ENCODE measurements around the gene SLC33A1.
"Not testable (repeated sequence)": the region's sequence is repeated elsewhere in the genome, so short reads cannot be mapped to it uniquely, and the experiment has no call there.

The SLC33A1 gene

GRCh38 chr3:155859859-155860258 lies 5.6 kb upstream of the SLC33A1 start:
- DNase-seq, result no peak
- H3K27ac ChIP-seq (ENCODE audit: low read length), result no peak overlapping the region
- no peaks in the 10 kb centered on the region for H3K27me3 ChIP-seq (ENCODE audit: insufficient read depth, low read length, poor library complexity)
- no peaks in the 10 kb centered on the region for H3K79me2 ChIP-seq (ENCODE audit: insufficient read depth, low read length)
- H4K20me1 ChIP-seq (ENCODE audit: insufficient read depth, low read length), result no peaks in the 10 kb centered on the region
- no peak overlapping the region for H2AFZ ChIP-seq (ENCODE audit: low read depth, low read length)
- no peak overlapping the region for H3K4me2 ChIP-seq (ENCODE audit: insufficient read depth, low read length)
- no peak overlapping the region for H3K4me3 ChIP-seq (ENCODE audit: low read depth in 1 of 2, low read length in 2 of 2)
- peak; percentile 47 for TF ChIP-seq CTCF (IDR thresholded peaks at IDR 0.05; ENCODE audit: borderline replicate concordance, extremely low read depth, low read length, poor library complexity, severe bottlenecking)
- no peak for TF ChIP-seq EZH2 (IDR thresholded peaks at IDR 0.05; ENCODE audit: borderline replicate concordance, low read depth, low read length, severe bottlenecking)
- H3K9me3 ChIP-seq (ENCODE audit: insufficient read depth, low read length, severe bottlenecking), result no peaks in the 10 kb centered on the region
- peak; percentile 60; the same call in 2 of the 3 replicates for ATAC-seq (ENCODE audit: insufficient read depth, low read depth)
- H3K9ac ChIP-seq (ENCODE audit: low read depth, low read length), result no peak overlapping the region
- H3K36me3 ChIP-seq (ENCODE audit: insufficient read depth, low read length), result no peaks in the 10 kb centered on the region
- H3K4me1 ChIP-seq (ENCODE audit: insufficient read depth, low read length), result peaks cover 17% of the 10 kb centered on the region

GRCh38 chr3:155853214-155854140 lies 750 bp downstream of the SLC33A1 start:
- H3K79me2 ChIP-seq (ENCODE audit: insufficient read depth, low read length), result peaks cover 55% of the 10 kb centered on the region
- peak; percentile 27 for DNase-seq
- peak overlapping the region; percentile 78 for H3K4me2 ChIP-seq (ENCODE audit: insufficient read depth, low read length)
- H3K27me3 ChIP-seq (ENCODE audit: insufficient read depth, low read length, poor library complexity), result no peaks in the 10 kb centered on the region
- no peak for TF ChIP-seq CTCF (IDR thresholded peaks at IDR 0.05; ENCODE audit: borderline replicate concordance, extremely low read depth, low read length, poor library complexity, severe bottlenecking)
- no peak for TF ChIP-seq EZH2 (IDR thresholded peaks at IDR 0.05; ENCODE audit: borderline replicate concordance, low read depth, low read length, severe bottlenecking)
- peak overlapping the region; percentile 85 for H3K9ac ChIP-seq (ENCODE audit: low read depth, low read length)
- peak; percentile 3 for ATAC-seq (ENCODE audit: insufficient read depth, low read depth)
- H2AFZ ChIP-seq (ENCODE audit: low read depth, low read length), result peak overlapping the region; percentile 89
- peaks cover 52% of the 10 kb centered on the region for H3K4me1 ChIP-seq (ENCODE audit: insufficient read depth, low read length)
- H3K4me3 ChIP-seq (ENCODE audit: low read depth in 1 of 2, low read length in 2 of 2), result peak overlapping the region; percentile 80 to 84
- H3K9me3 ChIP-seq (ENCODE audit: insufficient read depth, low read length, severe bottlenecking), result no peaks in the 10 kb centered on the region
- no peaks in the 10 kb centered on the region; the same call in 1 of the 2 replicates for H4K20me1 ChIP-seq (ENCODE audit: insufficient read depth, low read length)
- peak overlapping the region; percentile 82 for H3K27ac ChIP-seq (ENCODE audit: low read length)
- H3K36me3 ChIP-seq (ENCODE audit: insufficient read depth, low read length), result peaks cover 5% of the 10 kb centered on the region

GRCh38 chr3:155852341-155852740 lies 1.9 kb downstream of the SLC33A1 start:
- ATAC-seq (ENCODE audit: insufficient read depth, low read depth), result no peak
- Histone ChIP-seq H4K20me1 (ENCODE audit: insufficient read depth, low read length) (peaks cover 4% of the 10 kb centered on the region; the same call in 1 of the 2 replicates), H3K27ac (ENCODE audit: low read length) (peak overlapping the region; percentile 82), H3K79me2 (ENCODE audit: insufficient read depth, low read length) (peaks cover 63% of the 10 kb centered on the region), H3K9me3 (ENCODE audit: insufficient read depth, low read length, severe bottlenecking) (no peaks in the 10 kb centered on the region), H3K27me3 (ENCODE audit: insufficient read depth, low read length, poor library complexity) (no peaks in the 10 kb centered on the region), H3K4me1 (ENCODE audit: insufficient read depth, low read length) (peaks cover 59% of the 10 kb centered on the region), H3K36me3 (ENCODE audit: insufficient read depth, low read length) (peaks cover 10% of the 10 kb centered on the region), H3K9ac (ENCODE audit: low read depth, low read length) (peak overlapping the region; percentile 85), H2AFZ (ENCODE audit: low read depth, low read length) (no peak overlapping the region; the same call in 1 of the 2 replicates), H3K4me3 (ENCODE audit: low read depth in 1 of 2, low read length in 2 of 2) (peak overlapping the region; percentile 80 to 84), H3K4me2 (ENCODE audit: insufficient read depth, low read length) (peak overlapping the region; percentile 78)
- no peak for DNase-seq
- TF ChIP-seq CTCF (IDR thresholded peaks at IDR 0.05; ENCODE audit: borderline replicate concordance, extremely low read depth, low read length, poor library complexity, severe bottlenecking) (no peak), EZH2 (IDR thresholded peaks at IDR 0.05; ENCODE audit: borderline replicate concordance, low read depth, low read length, severe bottlenecking) (no peak)

GRCh38 chr3:155849404-155849803 lies 4.8 kb downstream of the SLC33A1 start:
- H3K9ac ChIP-seq (ENCODE audit: low read depth, low read length); H3K27me3 ChIP-seq (ENCODE audit: insufficient read depth, low read length, poor library complexity); H3K27ac ChIP-seq (ENCODE audit: low read length); H3K9me3 ChIP-seq (ENCODE audit: insufficient read depth, low read length, severe bottlenecking); H2AFZ ChIP-seq (ENCODE audit: low read depth, low read length); ATAC-seq (ENCODE audit: insufficient read depth, low read depth); H3K4me3 ChIP-seq (ENCODE audit: low read depth in 1 of 2, low read length in 2 of 2); DNase-seq; H4K20me1 ChIP-seq (ENCODE audit: insufficient read depth, low read length): not testable (repeated sequence)
- Histone ChIP-seq H3K4me1 (ENCODE audit: insufficient read depth, low read length) (peaks cover 75% of the 10 kb centered on the region), H3K79me2 (ENCODE audit: insufficient read depth, low read length) (peaks cover 90% of the 10 kb centered on the region), H3K36me3 (ENCODE audit: insufficient read depth, low read length) (peaks cover 19% of the 10 kb centered on the region), H3K4me2 (ENCODE audit: insufficient read depth, low read length) (peak overlapping the region; percentile 51)

Measured in DND-41 (cell line).